H9 (cell line): Measurements from ENCODE around the gene LLGL2. TPM values are rescaled to one million over a fixed set of nuclear protein-coding genes. Genes with fewer than 3 reads are reported as not detected.
A peak's percentile ranks its signal among the peaks of the same experiment; 100 is the strongest.

Source experiments
- DNase-seq: peaks from one replicate; pipeline ENCODE4 v3.0.0-alpha.2; 2017
- H2AFZ ChIP-seq: one replicate; pipeline ENCODE4 v1.6.1; 2013; ENCODE audit warnings: mild to moderate bottlenecking, low read length, control low read depth, moderate library complexity
- H2AK5ac ChIP-seq: 2 replicates; pipeline ENCODE4 v1.6.1; 2013; ENCODE audit warnings: low read length, control low read depth, mixed read lengths; ENCODE audit not compliant: insufficient read length
- H2BK120ac ChIP-seq: one replicate; pipeline ENCODE4 v1.6.1; 2013; ENCODE audit warnings: low read depth, mild to moderate bottlenecking, low read length, control low read depth, inconsistent platforms; ENCODE audit not compliant: poor library complexity, severe bottlenecking
- H2BK12ac ChIP-seq: 2 replicates; pipeline ENCODE4 v1.6.1; 2013; ENCODE audit warnings: low read length, control low read depth, mixed read lengths, low read depth; ENCODE audit not compliant: insufficient read length
- H2BK15ac ChIP-seq: 2 replicates; pipeline ENCODE4 v1.6.1; 2013; ENCODE audit warnings: low read depth, low read length, control low read depth
- H2BK20ac ChIP-seq: one replicate; pipeline ENCODE4 v1.6.1; 2013; ENCODE audit warnings: low read depth, mild to moderate bottlenecking, low read length, control low read depth, inconsistent platforms; ENCODE audit not compliant: poor library complexity, severe bottlenecking
- H2BK5ac ChIP-seq: 2 replicates; pipeline ENCODE4 v1.6.1; 2013; ENCODE audit warnings: low read length, control low read depth, mixed read lengths; ENCODE audit not compliant: insufficient read length
- H3K14ac ChIP-seq: 2 replicates; pipeline ENCODE4 v1.6.1; 2013; ENCODE audit warnings: low read length, control low read depth; ENCODE audit not compliant: insufficient read depth
- H3K18ac ChIP-seq: 2 replicates; pipeline ENCODE4 v1.6.1; 2013; ENCODE audit warnings: low read depth, mild to moderate bottlenecking, mixed read lengths, low read length, control low read depth; ENCODE audit not compliant: insufficient read length
- H3K23ac ChIP-seq: 2 replicates; pipeline ENCODE4 v1.6.1; 2013; ENCODE audit warnings: low read length, control low read depth, mixed read lengths, low read depth; ENCODE audit not compliant: insufficient read length
- H3K23me2 ChIP-seq: 2 replicates; pipeline ENCODE4 v1.6.1; 2013; ENCODE audit warnings: low read depth, mild to moderate bottlenecking, mixed read lengths, low read length, control low read depth; ENCODE audit not compliant: insufficient read length, poor library complexity, severe bottlenecking
- H3K27ac ChIP-seq: 2 replicates; pipeline ENCODE4 v1.5.1; 2013; ENCODE audit warnings: low read length, control low read depth, mixed read lengths, low read depth; ENCODE audit not compliant: insufficient read length
- H3K27me3 ChIP-seq: 2 replicates; pipeline ENCODE4 v1.6.1; 2013; ENCODE audit warnings: low read length, control low read depth, inconsistent platforms; ENCODE audit not compliant: insufficient read depth
- H3K4ac ChIP-seq: 2 replicates; pipeline ENCODE4 v1.6.1; 2013; ENCODE audit warnings: low read depth, mild to moderate bottlenecking, control low read depth, inconsistent platforms, low read length, moderate library complexity
- H3K4me1 ChIP-seq: 2 replicates; pipeline ENCODE4 v1.6.1; 2013; ENCODE audit warnings: low read length, control low read depth, inconsistent platforms; ENCODE audit not compliant: insufficient read depth
- H3K4me2 ChIP-seq: 2 replicates; pipeline ENCODE4 v1.6.1; 2013; ENCODE audit warnings: low read length, control low read depth, mixed read lengths; ENCODE audit not compliant: insufficient read length, insufficient read depth
- H3K56ac ChIP-seq: 2 replicates; pipeline ENCODE4 v1.6.1; 2013; ENCODE audit warnings: low read depth, mild to moderate bottlenecking, mixed read lengths, low read length, control low read depth; ENCODE audit not compliant: insufficient read length
- H3K79me1 ChIP-seq: 2 replicates; pipeline ENCODE4 v1.6.1; 2013; ENCODE audit warnings: low read depth, mild to moderate bottlenecking, moderate library complexity, low read length, control low read depth, inconsistent platforms; ENCODE audit not compliant: insufficient read depth, poor library complexity, severe bottlenecking
- H3K79me2 ChIP-seq: 2 replicates; pipeline ENCODE4 v1.6.1; 2013; ENCODE audit warnings: low read length, control low read depth, inconsistent platforms; ENCODE audit not compliant: insufficient read depth
- H3K9ac ChIP-seq: 2 replicates; pipeline ENCODE4 v1.6.1; 2013; ENCODE audit warnings: low read length, control low read depth, mixed read lengths; ENCODE audit not compliant: insufficient read length; ENCODE audit errors: extremely low read depth
- H3K9me3 ChIP-seq: one replicate; pipeline ENCODE4 v1.6.1; 2013; ENCODE audit warnings: low read depth, low read length, inconsistent platforms; ENCODE audit not compliant: control insufficient read depth
- H3T11ph ChIP-seq: one replicate; pipeline ENCODE4 v1.6.1; 2013; ENCODE audit warnings: mild to moderate bottlenecking, low read length, control low read depth, inconsistent platforms
- H4K20me1 ChIP-seq: one replicate; pipeline ENCODE4 v1.6.1; 2013; ENCODE audit not compliant: control insufficient read depth, insufficient read length, insufficient read depth
- H4K5ac ChIP-seq: 2 replicates; pipeline ENCODE4 v1.6.1; 2013; ENCODE audit warnings: low read depth, mild to moderate bottlenecking, mixed read lengths, low read length, control low read depth; ENCODE audit not compliant: insufficient read length
- H4K8ac ChIP-seq: replicated peaks from 2 replicates; pipeline ENCODE4 v1.6.1; 2013; ENCODE audit warnings: low read length, control low read depth, mixed read lengths, low read depth; ENCODE audit not compliant: insufficient read length
- H4K91ac ChIP-seq: 2 replicates; pipeline ENCODE4 v1.6.1; 2013; ENCODE audit warnings: low read depth, mild to moderate bottlenecking, moderate library complexity, mixed read lengths, low read length, control low read depth; ENCODE audit not compliant: insufficient read length
- H3K27ac Mint-ChIP-seq, 3 experiments: 2 replicates in 2 of 3; 3 replicates in 1 of 3; pipeline ENCODE4 v1.8.0; 2020 to 2021; ENCODE audit warnings: mixed read lengths in 3 of 3, mild to moderate bottlenecking in 1 of 3, moderate library complexity in 1 of 3
- H3K27me3 Mint-ChIP-seq: 2 replicates; pipeline ENCODE4 v1.8.0; 2021; ENCODE audit warnings: low read depth, mild to moderate bottlenecking, moderate library complexity, mixed read lengths
- H3K36me3 Mint-ChIP-seq, 3 experiments: 2 replicates in 2 of 3; 3 replicates in 1 of 3; pipeline ENCODE4 v1.8.0; 2020 to 2021; ENCODE audit warnings: low read depth in 3 of 3, mixed read lengths in 3 of 3; ENCODE audit not compliant: insufficient read depth in 1 of 3
- H3K4me1 Mint-ChIP-seq, 2 experiments: 2 replicates each; pipeline ENCODE4 v1.8.0; 2020; ENCODE audit warnings: mixed read lengths in 2 of 2
- H3K4me3 Mint-ChIP-seq, 2 experiments: 2 replicates in 1 of 2; 3 replicates in 1 of 2; pipeline ENCODE4 v1.8.0; 2020 to 2021; ENCODE audit warnings: mild to moderate bottlenecking in 2 of 2, mixed read lengths in 2 of 2, moderate library complexity in 1 of 2
- H3K9me3 Mint-ChIP-seq, 2 experiments: 2 replicates in 1 of 2; 3 replicates in 1 of 2; pipeline ENCODE4 v1.8.0; 2020; ENCODE audit warnings: mild to moderate bottlenecking in 2 of 2, mixed read lengths in 2 of 2, moderate library complexity in 1 of 2
- WGBS: extraction: QIAGEN DNeasy Blood & Tissue Kit; methylation state at CpG from one replicate; pipeline ENCODE4 v1.1.7; 2013; ENCODE audit warnings: missing lambda C conversion rate, low lambda C conversion rate, mixed read lengths; ENCODE audit not compliant: insufficient read length; ENCODE audit errors: extremely low coverage; 5-methylcytosine and 5-hydroxymethylcytosine counted together
- total RNA-seq: library from RNA; stranded (reverse); gene quantifications from 2 replicates; pipeline ENCODE4 v1.2.1, GENCODE V29; 2021
- TF ChIP-seq, protein P1 (sequence below): fragments of 200-600 bp; sonication (generic); conservative IDR thresholded peaks from 3 replicates; pipeline ENCODE4 v1.8.0; 2021; ENCODE audit warnings: antibody characterized with exemption, mild to moderate bottlenecking

The LLGL2 gene
- total RNA-seq, 1 experiment from 2014 or later = 90.4 TPM

DNA sequence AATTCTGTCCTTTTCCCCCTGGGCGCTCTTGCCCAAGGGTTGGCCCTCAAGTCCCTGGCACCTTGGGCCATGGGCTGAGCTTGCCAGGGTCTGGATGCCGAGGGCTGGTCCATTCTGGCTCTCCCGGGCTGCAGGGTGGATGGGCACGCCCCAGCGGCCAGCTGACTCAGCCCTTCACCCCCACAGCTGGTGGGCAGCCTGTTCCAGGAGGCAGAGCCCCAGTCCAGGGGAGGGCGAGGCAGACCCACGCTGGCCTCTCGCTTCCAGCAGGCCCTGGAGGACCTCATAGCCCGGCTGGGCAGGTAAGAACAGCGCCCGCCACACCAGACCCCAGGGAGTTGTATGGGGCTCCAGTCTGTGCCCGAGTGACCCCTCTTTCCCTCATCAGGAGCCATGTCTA, 77.1 kb downstream of the LLGL2 start:
- Histone ChIP-seq H3K23me2 (no peaks in the 10 kb centered on the region), H3K4ac (no peak overlapping the region), H2BK12ac (no peak overlapping the region), H3K9ac (no peak overlapping the region), H3K4me1 (no peaks in the 10 kb centered on the region), H3K79me2 (no peaks in the 10 kb centered on the region), H4K5ac (no peak overlapping the region), H3K27ac (no peak overlapping the region), H3K14ac (no peak overlapping the region; the same call in 1 of the 2 replicates), H2AK5ac (no peak overlapping the region), H3K27me3 (no peaks in the 10 kb centered on the region), H4K20me1 (no peaks in the 10 kb centered on the region), H3K23ac (no peak overlapping the region), H3K4me2 (no peak overlapping the region), H2AFZ (no peak overlapping the region), H2BK20ac (no peak overlapping the region), H2BK120ac (no peak overlapping the region), H3K56ac (no peak overlapping the region), H3T11ph (no peak overlapping the region), H4K8ac (no peak overlapping the region), H2BK5ac (no peak overlapping the region), H3K9me3 (no peaks in the 10 kb centered on the region), H3K18ac (no peak overlapping the region), H4K91ac (no peak overlapping the region), H2BK15ac (no peak overlapping the region), H3K79me1 (no peaks in the 10 kb centered on the region)
- Mint-ChIP-seq H3K27ac (no peak overlapping the region), H3K4me1 (no peaks in the 10 kb centered on the region), H3K36me3 (no peaks in the 10 kb centered on the region), H3K27me3 (peaks cover 2% of the 10 kb centered on the region), H3K9me3 (no peaks in the 10 kb centered on the region), H3K4me3 (no peak overlapping the region)
- peak; percentile 28 for DNase-seq
- TF ChIP-seq, protein P1, sequence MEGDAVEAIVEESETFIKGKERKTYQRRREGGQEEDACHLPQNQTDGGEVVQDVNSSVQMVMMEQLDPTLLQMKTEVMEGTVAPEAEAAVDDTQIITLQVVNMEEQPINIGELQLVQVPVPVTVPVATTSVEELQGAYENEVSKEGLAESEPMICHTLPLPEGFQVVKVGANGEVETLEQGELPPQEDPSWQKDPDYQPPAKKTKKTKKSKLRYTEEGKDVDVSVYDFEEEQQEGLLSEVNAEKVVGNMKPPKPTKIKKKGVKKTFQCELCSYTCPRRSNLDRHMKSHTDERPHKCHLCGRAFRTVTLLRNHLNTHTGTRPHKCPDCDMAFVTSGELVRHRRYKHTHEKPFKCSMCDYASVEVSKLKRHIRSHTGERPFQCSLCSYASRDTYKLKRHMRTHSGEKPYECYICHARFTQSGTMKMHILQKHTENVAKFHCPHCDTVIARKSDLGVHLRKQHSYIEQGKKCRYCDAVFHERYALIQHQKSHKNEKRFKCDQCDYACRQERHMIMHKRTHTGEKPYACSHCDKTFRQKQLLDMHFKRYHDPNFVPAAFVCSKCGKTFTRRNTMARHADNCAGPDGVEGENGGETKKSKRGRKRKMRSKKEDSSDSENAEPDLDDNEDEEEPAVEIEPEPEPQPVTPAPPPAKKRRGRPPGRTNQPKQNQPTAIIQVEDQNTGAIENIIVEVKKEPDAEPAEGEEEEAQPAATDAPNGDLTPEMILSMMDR = no peak
- WGBS = no CpG with 5 or more reads among the region's 12 CpGs
